HEK293 (cell line): Measurements from ENCODE around the gene ABR.
A peak's percentile ranks its signal among the peaks of the same experiment; 100 is the strongest.
"Not testable (repeated sequence)": the region's sequence is repeated elsewhere in the genome, so short reads cannot be mapped to it uniquely, and the experiment has no call there.

Source experiments
- CTCF ChIA-PET: fragments of 350-600 bp; formaldehyde crosslinking; extraction: SDS; loops from one replicate; lab custom pipeline; 2021; ENCODE audit warnings: antibody characterized with exemption; lab: Yijun Ruan, JAX
- POLR2A ChIA-PET: fragments of 300-600 bp; formaldehyde crosslinking; extraction: SDS; loops from one replicate; lab custom pipeline; 2020; ENCODE audit warnings: antibody characterized with exemption, inconsistent platforms; lab: Yijun Ruan, JAX
- H3K27ac ChIP-seq: fragments of 200-500 bp; sonication (Bioruptor generic); 2 replicates; pipeline ENCODE4 v1.5.1; 2014; ENCODE audit warnings: low read depth, low read length, control low read depth, inconsistent platforms; ENCODE audit errors: extremely low read depth
- H3K36me3 ChIP-seq, 2 experiments: fragments of 200-500 bp in 1 of 2; sonication (Bioruptor generic) in 1 of 2; 1 replicate in 1 of 2; 2 replicates in 1 of 2; pipeline ENCODE4 v1.5.1; 2014 to 2017; ENCODE audit warnings: inconsistent platforms in 2 of 2, low read length in 2 of 2; ENCODE audit not compliant: control insufficient read depth in 2 of 2, insufficient read depth in 1 of 2
- H3K4me1 ChIP-seq: fragments of 200-500 bp; sonication (Bioruptor generic); 2 replicates; pipeline ENCODE4 v1.5.1; 2014; ENCODE audit warnings: mild to moderate bottlenecking, low read length, inconsistent platforms; ENCODE audit not compliant: control insufficient read depth, insufficient read depth
- H3K4me3 ChIP-seq: 2 replicates; pipeline ENCODE4 v1.5.1; 2011; ENCODE audit warnings: low read depth, mild to moderate bottlenecking, control low read depth, low read length, moderate library complexity
- H3K9me3 ChIP-seq: fragments of 200-500 bp; sonication (Bioruptor generic); 2 replicates; pipeline ENCODE4 v1.5.1; 2014; ENCODE audit warnings: low read depth, low read length, inconsistent platforms; ENCODE audit not compliant: control insufficient read depth, insufficient read depth
- BCL11A ChIP-seq: fragments of 450-650 bp; formaldehyde crosslinking; IDR thresholded peaks from 2 replicates; pipeline ENCODE4 v1.5.1; 2016; ENCODE audit warnings: low read depth, missing biosample characterization, missing genetic modification characterization
- MEIS1 ChIP-seq: sonication (generic); formaldehyde crosslinking; IDR thresholded peaks from 2 replicates; pipeline ENCODE4 v1.8.1; 2022; ENCODE audit warnings: missing genetic modification reagents, mild to moderate bottlenecking, borderline replicate concordance
- PATZ1 ChIP-seq: fragments of 450-650 bp; formaldehyde crosslinking; IDR thresholded peaks from 2 replicates; pipeline ENCODE4 v1.5.1; 2016; ENCODE audit warnings: missing biosample characterization, missing genetic modification characterization
- REPIN1 ChIP-seq: fragments of 450-650 bp; formaldehyde crosslinking; IDR thresholded peaks from 2 replicates; pipeline ENCODE4 v1.5.1; 2017; ENCODE audit warnings: missing biosample characterization, missing genetic modification characterization, low read depth
- SCRT2 ChIP-seq: fragments of 450-650 bp; formaldehyde crosslinking; IDR thresholded peaks from 2 replicates; pipeline ENCODE4 v1.5.1; 2016; ENCODE audit warnings: missing biosample characterization, missing genetic modification characterization
- SP3 ChIP-seq: fragments of 450-650 bp; formaldehyde crosslinking; IDR thresholded peaks from 2 replicates; pipeline ENCODE4 v1.5.1; 2016; ENCODE audit warnings: missing biosample characterization, missing genetic modification characterization
- ZFP37 ChIP-seq: fragments of 450-650 bp; formaldehyde crosslinking; IDR thresholded peaks from 2 replicates; pipeline ENCODE4 v1.5.1; 2016; ENCODE audit warnings: missing biosample characterization, missing genetic modification characterization
- ZIC2 ChIP-seq: fragments of 450-650 bp; formaldehyde crosslinking; IDR thresholded peaks from 2 replicates; pipeline ENCODE4 v1.5.1; 2016; ENCODE audit warnings: missing biosample characterization, missing genetic modification characterization
- ZNF140 ChIP-seq: fragments of 450-650 bp; formaldehyde crosslinking; IDR thresholded peaks from 2 replicates; pipeline ENCODE4 v1.5.1; 2016; ENCODE audit warnings: missing biosample characterization, missing genetic modification characterization
- ZNF146 ChIP-seq: fragments of 450-650 bp; formaldehyde crosslinking; IDR thresholded peaks from 2 replicates; pipeline ENCODE4 v1.5.1; 2016; ENCODE audit warnings: missing biosample characterization, missing genetic modification characterization
- ZNF157 ChIP-seq: fragments of 450-650 bp; formaldehyde crosslinking; IDR thresholded peaks from 2 replicates; pipeline ENCODE4 v1.5.1; 2016; ENCODE audit warnings: missing biosample characterization, missing genetic modification characterization
- ZNF174 ChIP-seq: fragments of 450-650 bp; formaldehyde crosslinking; IDR thresholded peaks from 2 replicates; pipeline ENCODE4 v1.5.0; 2017; ENCODE audit warnings: missing biosample characterization, mild to moderate bottlenecking, missing genetic modification characterization
- ZNF211 ChIP-seq: fragments of 450-650 bp; formaldehyde crosslinking; IDR thresholded peaks from 2 replicates; pipeline ENCODE4 v1.5.1; 2016; ENCODE audit warnings: low read depth, missing biosample characterization, missing genetic modification characterization
- ZNF350 ChIP-seq: fragments of 450-650 bp; formaldehyde crosslinking; IDR thresholded peaks from 2 replicates; pipeline ENCODE4 v1.5.0; 2017; ENCODE audit warnings: missing biosample characterization, mild to moderate bottlenecking, missing genetic modification characterization
- ZNF558 ChIP-seq: fragments of 450-650 bp; formaldehyde crosslinking; IDR thresholded peaks from 2 replicates; pipeline ENCODE4 v1.5.1; 2016; ENCODE audit warnings: missing biosample characterization, missing genetic modification characterization
- TF ChIP-seq, protein P1 (sequence below): fragments of 450-650 bp; formaldehyde crosslinking; IDR thresholded peaks from 2 replicates; pipeline ENCODE4 v1.5.1; 2016; ENCODE audit warnings: missing biosample characterization, missing genetic modification characterization

The ABR gene

DNA sequence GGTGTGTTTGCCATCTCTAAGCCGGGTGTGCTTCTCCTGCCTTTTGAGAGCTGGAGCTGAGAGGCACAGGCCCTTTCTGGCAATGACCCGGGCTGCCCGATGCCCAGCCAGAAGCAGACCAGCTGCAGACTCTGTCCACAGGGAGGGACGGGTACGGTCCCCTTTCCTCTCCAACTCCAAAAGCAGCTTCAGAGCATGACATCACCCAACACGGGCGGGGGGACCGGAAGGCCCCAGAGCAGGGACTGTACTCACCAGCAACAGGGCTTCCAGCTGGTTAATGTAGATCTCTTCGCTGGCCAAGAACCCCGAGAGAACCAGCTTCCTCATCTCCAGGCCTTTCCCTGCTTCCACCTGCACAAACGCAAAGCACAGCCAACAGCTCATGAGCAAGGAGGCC is 79.4 kb downstream of the ABR start:
- Histone ChIP-seq H3K27ac (no peak overlapping the region), H3K4me3 (no peak overlapping the region), H3K4me1 (no peaks in the 10 kb centered on the region), H3K36me3 (peaks cover 8 to 37% of the 10 kb centered on the region in 2 experiments; a peak in 2 of 3 replicates), H3K9me3 (no peaks in the 10 kb centered on the region)
- TF ChIP-seq ZNF350 (tag by site-specific recombination) (no peak), MEIS1 (CRISPR knock-in tag) (no peak), SP3 (no peak), ZNF558 (no peak), SCRT2 (tag by site-specific recombination) (peak; percentile 78), ZIC2 (tag by site-specific recombination) (0 out of 2 replicates have a peak, but pooled peaks have one; percentile 15)
- TF ChIP-seq, protein P1, sequence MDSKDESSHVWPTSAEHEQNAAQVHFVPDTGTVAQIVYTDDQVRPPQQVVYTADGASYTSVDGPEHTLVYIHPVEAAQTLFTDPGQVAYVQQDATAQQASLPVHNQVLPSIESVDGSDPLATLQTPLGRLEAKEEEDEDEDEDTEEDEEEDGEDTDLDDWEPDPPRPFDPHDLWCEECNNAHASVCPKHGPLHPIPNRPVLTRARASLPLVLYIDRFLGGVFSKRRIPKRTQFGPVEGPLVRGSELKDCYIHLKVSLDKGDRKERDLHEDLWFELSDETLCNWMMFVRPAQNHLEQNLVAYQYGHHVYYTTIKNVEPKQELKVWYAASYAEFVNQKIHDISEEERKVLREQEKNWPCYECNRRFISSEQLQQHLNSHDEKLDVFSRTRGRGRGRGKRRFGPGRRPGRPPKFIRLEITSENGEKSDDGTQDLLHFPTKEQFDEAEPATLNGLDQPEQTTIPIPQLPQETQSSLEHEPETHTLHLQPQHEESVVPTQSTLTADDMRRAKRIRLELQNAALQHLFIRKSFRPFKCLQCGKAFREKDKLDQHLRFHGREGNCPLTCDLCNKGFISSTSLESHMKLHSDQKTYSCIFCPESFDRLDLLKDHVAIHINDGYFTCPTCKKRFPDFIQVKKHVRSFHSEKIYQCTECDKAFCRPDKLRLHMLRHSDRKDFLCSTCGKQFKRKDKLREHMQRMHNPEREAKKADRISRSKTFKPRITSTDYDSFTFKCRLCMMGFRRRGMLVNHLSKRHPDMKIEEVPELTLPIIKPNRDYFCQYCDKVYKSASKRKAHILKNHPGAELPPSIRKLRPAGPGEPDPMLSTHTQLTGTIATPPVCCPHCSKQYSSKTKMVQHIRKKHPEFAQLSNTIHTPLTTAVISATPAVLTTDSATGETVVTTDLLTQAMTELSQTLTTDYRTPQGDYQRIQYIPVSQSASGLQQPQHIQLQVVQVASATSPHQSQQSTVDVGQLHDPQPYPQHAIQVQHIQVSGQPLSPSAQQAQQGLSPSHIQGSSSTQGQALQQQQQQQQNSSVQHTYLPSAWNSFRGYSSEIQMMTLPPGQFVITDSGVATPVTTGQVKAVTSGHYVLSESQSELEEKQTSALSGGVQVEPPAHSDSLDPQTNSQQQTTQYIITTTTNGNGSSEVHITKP (tag by site-specific recombination): no peak
- CTCF ChIA-PET: interaction anchor here (0.6 to 1.0 kb wide), 2 partner anchors 22 to 84 kb away, joined by 3 read pairs; no protein-coding TSS in a partner anchor
- POLR2A ChIA-PET: interaction anchor here (1.4 kb wide), 1 partner anchor 9 kb away, joined by 4 read pairs; no protein-coding TSS in a partner anchor

- Histone ChIP-seq H3K9me3 (no peaks in the 10 kb centered on the region), H3K36me3 (peaks cover 8 to 48% of the 10 kb centered on the region in 2 experiments; a peak in 2 of 3 replicates), H3K4me3 (no peak overlapping the region), H3K27ac (no peak overlapping the region), H3K4me1 (no peaks in the 10 kb centered on the region)
- CTCF ChIA-PET: interaction anchor here (0.7 kb wide), 1 partner anchor 30 kb away, joined by 3 read pairs; no protein-coding TSS in a partner anchor
- no peak for TF ChIP-seq BCL11A (tag by site-specific recombination)
- no peak for TF ChIP-seq PATZ1 (tag by site-specific recombination)
- POLR2A ChIA-PET: interaction anchor here (0.6 kb wide), 2 partner anchors 198 to 212 kb away, joined by 3 read pairs; no protein-coding TSS in a partner anchor
Observed at GRCh38 chr17:1099242-1099641, 80.5 kb downstream of the ABR start.

DNA sequence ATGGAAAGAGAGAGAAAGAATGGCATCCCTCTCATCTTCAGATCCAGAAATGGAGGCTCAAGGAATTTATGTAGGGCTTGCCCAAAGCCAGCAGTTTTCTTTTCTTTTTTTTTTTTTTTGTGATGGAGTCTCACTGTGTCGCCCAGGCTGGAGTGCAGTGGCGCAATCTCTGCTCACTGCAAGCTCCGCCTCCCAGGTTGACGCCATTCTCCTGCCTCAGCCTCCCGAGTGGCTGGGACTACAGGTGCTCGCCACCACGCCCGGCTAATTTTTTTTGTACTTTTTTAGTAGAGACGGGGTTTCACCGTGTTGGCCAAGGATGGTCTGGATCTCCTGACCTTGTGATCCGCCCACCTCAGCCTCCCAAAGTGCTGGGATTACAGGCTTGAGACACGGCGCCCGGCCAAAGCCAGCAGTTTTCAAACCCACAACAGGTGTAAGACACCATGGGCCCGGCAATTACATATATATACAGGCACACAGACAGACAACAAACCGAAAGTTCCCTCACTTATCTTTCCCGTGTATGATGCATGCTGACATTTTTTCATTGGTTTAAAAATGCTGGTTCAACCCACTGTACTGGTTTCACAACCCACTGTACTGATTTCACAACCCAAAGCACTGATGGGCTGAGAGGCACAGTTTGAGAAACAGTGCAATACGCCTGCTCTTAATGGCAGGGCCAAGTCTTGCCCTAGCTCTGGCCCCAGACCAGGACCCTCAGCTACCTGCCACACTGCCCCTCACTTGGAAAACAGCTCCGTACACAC is 81.6 kb downstream of the ABR start:
- H3K27ac ChIP-seq, H3K9me3 ChIP-seq, POLR2A ChIA-PET, H3K4me3 ChIP-seq, H3K4me1 ChIP-seq: not testable (repeated sequence)
- CTCF ChIA-PET: interaction anchor here (1.6 kb wide), 1 partner anchor 42 kb away, joined by 5 read pairs; no protein-coding TSS in a partner anchor
- H3K36me3 ChIP-seq: peaks cover 8 to 54% of the 10 kb centered on the region in 2 experiments; a peak in 2 of 3 replicates

DNA sequence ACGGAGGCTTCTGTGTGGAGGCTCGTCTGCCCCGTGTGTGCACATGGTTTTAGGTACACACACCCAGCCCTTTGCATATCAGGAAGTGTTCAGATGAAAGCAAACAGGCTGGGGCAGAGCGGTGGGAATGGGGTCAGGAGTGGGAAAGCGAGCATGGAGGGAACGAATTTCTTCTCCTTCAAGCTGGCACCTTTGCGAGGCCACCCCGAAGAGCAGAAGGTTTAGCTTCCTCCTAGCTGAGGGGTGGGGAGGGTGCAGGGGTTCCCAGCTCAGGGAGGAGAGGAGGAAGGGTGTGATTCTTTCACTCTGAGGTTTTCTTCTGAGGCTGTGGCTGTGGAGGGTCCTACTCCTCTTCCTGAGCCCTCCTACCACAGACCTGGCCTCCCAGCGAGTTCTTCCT is 83.6 kb downstream of the ABR start:
- Histone ChIP-seq H3K27ac (no peak overlapping the region), H3K9me3 (no peaks in the 10 kb centered on the region), H3K4me1 (no peaks in the 10 kb centered on the region), H3K36me3 (peaks cover 8 to 65% of the 10 kb centered on the region in 2 experiments; a peak in 2 of 3 replicates), H3K4me3 (no peak overlapping the region)
- POLR2A ChIA-PET: interaction anchor here (1.4 kb wide), 1 partner anchor 12 kb away, joined by 4 read pairs; no protein-coding TSS in a partner anchor
- CTCF ChIA-PET: interaction anchor here (0.5 to 1.6 kb wide), 3 partner anchors 12 to 40 kb away, joined by 3 to 5 read pairs (median 3); no protein-coding TSS in a partner anchor
- TF ChIP-seq ZNF350 (tag by site-specific recombination) (no peak), ZNF211 (tag by site-specific recombination) (no peak), REPIN1 (no peak), ZNF140 (tag by site-specific recombination) (no peak), ZFP37 (no peak), ZNF174 (tag by site-specific recombination) (no peak), ZNF157 (tag by site-specific recombination) (no peak), ZNF146 (tag by site-specific recombination) (no peak)
- TF ChIP-seq, protein P1 (tag by site-specific recombination): no peak
